Kasumi-1 (cell line): ENCODE data around the gene CDS2.
A peak's percentile ranks its signal among the peaks of the same experiment; 100 is the strongest.

ENCODE experiments used
- DNase-seq, 2 experiments: peaks; one replicate each; lab custom pipeline; 2025; lab: John Stamatoyannopoulos, UW

CDS2 gene

GRCh38 chr20:5119435-5120184 lies 7.2 kb upstream of the CDS2 start, which contains the start of gene PCNA:
TSS of gene PCNA (minus strand) at chr20:5119958. CDS start at chr20:5119798, 160 bp downstream.
- peak; percentile 96 to 98 for DNase-seq

DNA sequence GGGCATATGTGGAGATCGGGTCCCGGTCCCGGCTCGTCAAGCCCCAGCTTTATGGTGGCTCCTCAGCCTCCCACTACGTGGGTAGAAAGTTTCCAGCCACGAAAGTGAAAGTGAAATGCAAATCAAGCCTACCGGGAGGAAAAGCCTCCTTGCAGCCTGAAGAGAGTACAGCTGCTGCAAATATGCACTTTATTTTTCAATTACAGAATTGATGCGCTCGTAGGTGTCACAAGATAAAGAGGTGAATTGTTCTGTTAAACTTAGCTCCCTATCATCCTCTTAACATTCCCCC lies 6.7 kb upstream of the CDS2 start:
- DNase-seq = no peak

DNA sequence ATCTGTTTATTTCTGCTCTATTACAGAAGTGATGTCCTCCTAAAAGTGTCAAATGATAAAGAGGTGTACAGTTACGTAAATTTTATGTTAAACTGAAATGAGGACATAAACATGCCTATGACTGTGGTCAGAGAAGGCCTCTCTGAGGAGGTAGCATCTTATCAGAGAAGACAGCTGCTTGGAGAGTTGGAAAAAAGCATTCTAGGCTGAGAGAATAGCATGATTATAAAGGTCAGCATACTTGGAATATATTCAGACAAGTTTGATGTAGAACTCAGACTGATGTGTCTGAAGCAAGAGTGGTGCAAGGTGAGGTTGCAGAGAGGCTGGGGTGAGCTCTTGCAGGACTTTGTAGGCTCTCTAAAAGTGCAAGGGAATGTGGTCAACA lies 3.9 kb upstream of the CDS2 start:
- no peak for DNase-seq

GRCh38 chr20:5127204-5127858 lies 523 bp downstream of the CDS2 start:
- peak; percentile 31 to 45 for DNase-seq

DNA sequence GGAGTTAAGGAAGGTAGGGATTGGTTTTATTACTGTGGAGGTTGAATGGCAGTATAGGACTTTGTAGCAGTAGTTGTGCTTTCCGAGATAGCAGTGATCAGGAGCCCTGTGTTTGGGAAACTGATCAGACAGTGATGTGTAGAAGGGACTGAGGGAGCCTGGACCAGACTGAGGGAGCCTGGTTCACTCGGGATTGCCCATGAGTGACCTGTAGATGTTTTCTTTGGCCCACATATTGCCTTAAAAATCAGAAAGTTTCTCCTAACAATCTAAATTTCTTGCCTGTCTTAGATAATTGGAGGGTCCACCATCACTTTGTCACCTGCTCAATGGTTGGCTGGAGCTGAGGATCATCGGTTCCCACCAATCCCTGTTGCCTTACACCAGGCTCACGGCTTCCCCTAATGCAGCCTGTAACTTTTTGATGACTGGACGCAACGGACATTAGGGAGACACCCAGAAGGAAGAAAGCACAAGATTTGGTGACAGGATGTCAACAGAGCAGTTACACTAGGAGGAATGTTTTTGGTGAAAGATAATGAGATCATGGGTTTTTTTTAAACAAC lies 1.1 kb downstream of the CDS2 start:
- DNase-seq = no peak

- no peak for DNase-seq
Measured at GRCh38 chr20:5128886-5129285, 2.1 kb downstream of the CDS2 start.

DNA sequence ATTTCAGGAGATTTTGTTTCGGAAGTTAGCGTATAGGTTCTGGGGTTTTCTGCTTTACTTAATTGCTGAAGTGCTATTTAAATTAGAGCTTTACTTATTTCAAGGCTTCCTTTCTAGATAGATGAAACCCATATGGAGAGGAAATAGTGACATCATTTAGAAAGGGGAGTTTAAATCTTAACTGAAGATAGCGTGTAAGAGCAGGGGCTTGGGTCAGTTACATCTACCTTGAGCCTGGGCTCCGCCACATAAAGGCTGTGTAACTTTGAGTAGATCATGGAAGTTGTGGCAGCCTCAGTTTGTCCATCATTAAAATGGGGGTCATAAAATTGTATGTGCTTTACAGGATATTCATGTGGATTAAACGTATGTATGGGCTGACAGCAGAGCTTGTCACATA lies 4.7 kb downstream of the CDS2 start:
- DNase-seq = no peak

- DNase-seq = no peak
Measured at GRCh38 chr20:5133998-5134397, 7.2 kb downstream of the CDS2 start.

DNA sequence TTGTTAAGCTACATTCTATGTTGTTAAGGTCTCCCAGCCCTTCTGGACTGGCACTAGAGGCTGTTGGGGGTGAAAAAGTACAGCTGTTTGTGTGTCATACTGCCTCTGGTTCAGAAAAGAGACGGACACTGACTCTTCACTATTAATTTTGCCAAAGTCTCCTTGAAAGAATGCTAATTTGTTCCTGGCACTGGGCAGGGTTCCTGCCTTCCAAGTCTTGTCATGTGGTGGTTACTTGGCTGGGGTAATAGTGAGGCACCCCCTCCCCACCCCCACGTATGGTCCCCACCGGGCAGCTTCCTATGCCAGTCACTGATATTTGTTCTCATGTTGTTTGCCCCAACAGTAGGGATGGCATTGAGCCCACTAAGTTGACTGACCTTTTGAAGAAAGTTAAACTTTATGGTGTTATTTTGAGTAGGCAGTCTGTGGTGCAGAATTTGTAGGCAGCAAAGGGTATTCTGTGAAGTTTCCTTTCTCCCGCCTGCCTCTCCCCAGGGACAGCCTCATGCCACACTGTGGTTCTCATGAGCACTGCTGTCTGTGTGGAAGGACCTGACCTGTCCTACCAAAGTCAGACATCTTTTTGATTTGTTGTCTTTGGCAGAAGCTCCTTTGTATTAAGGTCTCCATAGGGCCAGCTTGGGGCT lies 8.7 kb downstream of the CDS2 start:
- DNase-seq = no peak

GRCh38 chr20:5136096-5136495 lies 9.3 kb downstream of the CDS2 start:
- DNase-seq = no peak

- DNase-seq = no peak
Measured at GRCh38 chr20:5140195-5140594, 13.4 kb downstream of the CDS2 start.

GRCh38 chr20:5141615-5142014 lies 14.8 kb downstream of the CDS2 start:
- DNase-seq = no peak

GRCh38 chr20:5143851-5144250 lies 17.0 kb downstream of the CDS2 start:
- no peak for DNase-seq

DNA sequence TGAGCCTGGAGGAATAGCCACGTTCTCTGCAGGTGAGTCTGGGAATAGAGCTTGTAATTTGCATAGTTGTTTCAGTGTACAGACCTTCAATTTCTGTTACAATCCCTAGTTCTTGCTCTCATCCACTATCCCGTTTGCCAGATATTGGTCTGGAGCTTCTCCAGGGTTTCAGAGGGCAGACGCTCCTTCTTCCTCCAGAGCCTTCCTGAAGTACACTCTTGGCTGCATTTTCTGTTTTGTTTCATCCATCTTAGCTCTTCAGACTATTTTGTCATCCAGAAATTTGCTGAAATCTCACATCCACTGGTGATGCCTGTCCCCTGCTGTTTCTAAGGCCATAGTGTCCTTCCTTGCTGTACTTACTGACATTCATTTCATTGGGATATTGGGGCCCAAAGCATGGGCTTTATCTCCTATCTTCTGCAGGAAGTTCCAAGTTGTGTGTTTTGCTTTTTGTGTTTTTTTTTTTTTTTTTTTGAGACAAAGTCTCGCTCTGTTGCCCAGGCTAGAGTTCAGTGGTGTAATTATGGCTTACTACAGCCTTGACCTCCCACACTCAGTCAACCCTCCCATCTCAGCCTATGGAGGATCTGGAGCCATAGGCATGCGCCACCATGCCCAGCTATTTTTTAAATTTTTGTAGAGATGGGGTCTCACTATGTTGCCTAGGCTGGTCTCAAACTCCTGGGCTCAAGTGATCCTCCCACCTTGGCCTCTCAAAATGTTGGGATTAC lies 18.7 kb downstream of the CDS2 start:
- no peak for DNase-seq

DNA sequence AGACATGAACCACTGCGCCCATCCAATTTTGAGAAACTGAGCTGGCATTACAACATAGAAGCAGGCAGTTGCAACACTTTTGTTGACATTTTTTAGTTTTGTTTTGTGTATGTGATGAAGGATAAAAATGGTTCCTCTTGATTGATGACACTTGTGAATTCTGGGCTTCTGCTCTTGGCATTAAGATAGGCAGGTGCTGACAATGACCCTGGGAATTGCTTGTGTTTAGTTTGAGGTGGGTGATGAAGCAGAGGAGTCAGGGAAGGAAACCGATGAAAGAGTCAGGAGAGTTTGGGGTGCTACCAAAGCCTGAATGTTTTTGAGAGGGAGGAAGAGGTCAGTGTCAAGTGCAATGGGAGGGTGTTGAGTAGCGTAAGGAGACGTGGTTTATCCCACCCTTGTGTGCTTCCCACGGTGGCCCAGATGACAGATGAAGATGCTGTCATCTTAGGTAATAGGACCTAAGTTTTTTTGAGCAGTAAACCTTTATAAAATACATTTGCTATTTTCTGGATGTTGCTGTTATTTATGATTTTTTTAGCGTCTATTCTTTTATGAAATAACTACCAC lies 19.4 kb downstream of the CDS2 start:
- DNase-seq = no peak

DNA sequence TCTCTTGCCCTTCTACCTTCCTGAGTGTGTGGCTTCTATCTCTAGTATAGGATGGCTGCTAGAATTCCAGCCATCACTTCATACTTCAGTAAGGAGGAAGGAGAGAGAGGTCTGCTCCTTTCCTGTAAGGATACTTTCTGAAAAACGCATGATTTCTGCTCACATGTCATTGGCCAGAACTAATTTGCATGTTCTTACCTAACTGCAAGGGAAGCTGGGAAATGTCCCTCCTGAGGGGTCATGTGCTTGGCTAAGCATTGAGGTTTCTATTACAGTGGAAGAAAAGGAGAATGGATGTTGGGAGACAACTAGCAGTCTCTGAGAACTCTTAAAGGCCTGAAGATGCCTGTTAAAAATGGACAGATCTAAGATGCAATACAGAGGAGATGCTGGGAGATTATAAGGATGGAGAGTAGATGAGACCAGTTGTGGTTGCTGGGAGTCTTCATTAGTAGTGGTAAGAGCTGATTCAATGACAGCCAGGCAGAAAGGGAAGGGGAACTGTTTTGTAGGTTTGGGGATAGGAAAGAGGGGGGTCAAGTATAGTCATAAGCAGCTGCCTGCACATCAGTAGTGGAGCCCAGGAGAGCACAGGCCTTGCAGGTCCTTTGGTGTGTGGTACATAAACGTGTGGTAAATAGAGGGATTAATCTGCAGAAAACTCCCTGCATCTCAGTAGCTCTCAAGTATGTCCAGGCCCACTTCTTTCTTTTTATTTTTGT lies 20.2 kb downstream of the CDS2 start:
- DNase-seq = peak; percentile 15 to 20

DNA sequence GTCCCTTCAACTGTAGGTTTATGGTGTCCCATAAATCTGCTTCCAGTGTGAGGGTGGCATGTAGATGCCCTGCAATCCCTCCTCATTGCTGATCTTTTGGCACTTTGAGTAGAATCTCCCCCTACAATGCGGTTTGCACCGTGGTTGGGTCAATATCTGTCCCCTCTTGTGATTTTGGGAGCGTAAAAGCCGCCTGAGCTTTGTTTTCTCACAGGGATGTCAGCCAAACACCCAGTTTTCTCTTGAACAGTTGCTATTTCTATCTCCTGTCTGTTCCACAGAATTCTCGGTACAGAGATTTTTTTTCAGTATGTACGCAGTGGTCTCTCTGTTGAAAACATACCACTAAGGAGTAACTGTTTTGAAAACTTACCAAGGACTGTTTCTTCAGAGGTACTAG lies 21.8 kb downstream of the CDS2 start:
- DNase-seq = no peak

GRCh38 chr20:5149892-5150225 lies 23.1 kb downstream of the CDS2 start:
- DNase-seq = no peak

- DNase-seq = no peak
Measured at GRCh38 chr20:5150226-5151076, 23.6 kb downstream of the CDS2 start.

DNA sequence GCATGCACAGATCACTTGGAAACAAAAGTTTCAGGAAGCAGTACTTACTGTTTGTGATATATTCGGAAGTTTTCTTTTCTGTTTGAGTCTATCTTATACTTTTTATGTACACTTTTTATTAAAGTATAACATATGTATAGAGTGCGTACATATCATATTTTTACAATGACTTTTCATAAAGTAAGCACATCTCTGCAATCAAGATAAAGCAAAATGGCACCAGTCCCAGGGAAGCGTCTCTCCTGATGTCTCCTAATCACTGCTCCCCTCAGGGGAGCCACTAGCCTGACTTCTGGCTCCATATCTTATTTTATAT lies 26.3 kb downstream of the CDS2 start:
- DNase-seq = no peak
